Psoas muscle (tissue), 8 donors: ENCODE data around the gene CREBZF. TPM values are rescaled to one million over a fixed set of nuclear protein-coding genes. Genes with fewer than 3 reads are reported as not detected.

Experiments
- ATAC-seq, 4 donors: fragments of 200-7000 bp; cut with Tn5 transposase; one replicate each; pipeline ENCODE4 v1.9.1; 2020; ENCODE audit warnings: moderate library complexity in 3 of 4, mild to moderate bottlenecking in 2 of 4
- DNase-seq, 2 donors: peaks; one replicate each; pipeline ENCODE4 v3.0.0-alpha.2; 2020
- H3K27ac ChIP-seq: fragments of 200-600 bp; one replicate; pipeline ENCODE4 v1.8.0; 2022
- H3K27me3 ChIP-seq, 3 donors: fragments of 200-600 bp in 1 of 3; one replicate each; pipeline versions ENCODE4 v1.6.1 to v1.8.0; 2013 to 2022; ENCODE audit warnings: low read length in 2 of 3, mild to moderate bottlenecking in 2 of 3, moderate library complexity in 1 of 3; ENCODE audit not compliant: insufficient read depth in 3 of 3
- H3K36me3 ChIP-seq, 2 donors: fragments of 200-600 bp in 1 of 2; one replicate each; pipeline versions ENCODE4 v1.6.1 to v1.8.0; 2013 to 2022; ENCODE audit warnings: low read depth in 1 of 2, mild to moderate bottlenecking in 1 of 2, moderate library complexity in 1 of 2; ENCODE audit not compliant: insufficient read depth in 1 of 2
- H3K4me1 ChIP-seq: fragments of 200-600 bp; one replicate; pipeline ENCODE4 v1.8.0; 2022
- H3K4me3 ChIP-seq: fragments of 200-600 bp; one replicate; pipeline ENCODE4 v1.8.0; 2022; ENCODE audit warnings: mild to moderate bottlenecking
- H3K9me3 ChIP-seq: fragments of 200-600 bp; one replicate; pipeline ENCODE4 v1.8.0; 2022
- WGBS, 3 donors: extraction: QIAGEN DNeasy Blood & Tissue Kit; methylation state at CpG; one replicate each; pipeline versions ENCODE4 v1.1.6 to v1.1.7; 2013; 5-methylcytosine and 5-hydroxymethylcytosine counted together
- intact Hi-C, 2 donors: fragments of 100-400 bp; cut with DNase I; formaldehyde crosslinking; loops; one replicate each; pipeline versions ENCODE4 v1.11.0 to v1.14.2; 2022
- polyA plus RNA-seq, 3 donors: library from polyadenylated mRNA; stranded (reverse); fragments of 200-250 nt; gene quantifications; one replicate each; pipeline ENCODE4 v1.2.3, GENCODE V29; 2013
- total RNA-seq, 4 donors: library from RNA; stranded (reverse); fragmentation: NEBNext Ultra II Directional in 2 of 4; extraction: Animal tissue kit (Norgen Biotek cat#: 25700) in 2 of 4; gene quantifications; one replicate each; pipeline versions ENCODE4 v1.2.1 to v1.2.4, GENCODE V29; 2021 to 2023
- TF ChIP-seq, protein P1 (sequence below): fragments of 200-600 bp; IDR thresholded peaks from one replicate; pipeline ENCODE4 v1.8.0; 2022; ENCODE audit warnings: antibody characterized with exemption
- donor health status: healthy with polysubstance abuse.
- donor health status: DM: no; HTN: no; CAD: no; lungs with moderate emphysema.
- donor health status: Bipolar disorder and iron deficiency.
- donor health status: healthy.
- donor health status: DM: yes; HTN: yes; CAD: no.
- donor health status: DM: no; HTN: no; CAD: no.
- donor health status: DM: no; HTN: no; CAD: no.
- donor health status: DM: yes; HTN: yes; CAD: no.

Gene CREBZF
- total and polyA plus RNA-seq, 7 donors: 14.0 to 32.3 (median 17.9) TPM

DNA sequence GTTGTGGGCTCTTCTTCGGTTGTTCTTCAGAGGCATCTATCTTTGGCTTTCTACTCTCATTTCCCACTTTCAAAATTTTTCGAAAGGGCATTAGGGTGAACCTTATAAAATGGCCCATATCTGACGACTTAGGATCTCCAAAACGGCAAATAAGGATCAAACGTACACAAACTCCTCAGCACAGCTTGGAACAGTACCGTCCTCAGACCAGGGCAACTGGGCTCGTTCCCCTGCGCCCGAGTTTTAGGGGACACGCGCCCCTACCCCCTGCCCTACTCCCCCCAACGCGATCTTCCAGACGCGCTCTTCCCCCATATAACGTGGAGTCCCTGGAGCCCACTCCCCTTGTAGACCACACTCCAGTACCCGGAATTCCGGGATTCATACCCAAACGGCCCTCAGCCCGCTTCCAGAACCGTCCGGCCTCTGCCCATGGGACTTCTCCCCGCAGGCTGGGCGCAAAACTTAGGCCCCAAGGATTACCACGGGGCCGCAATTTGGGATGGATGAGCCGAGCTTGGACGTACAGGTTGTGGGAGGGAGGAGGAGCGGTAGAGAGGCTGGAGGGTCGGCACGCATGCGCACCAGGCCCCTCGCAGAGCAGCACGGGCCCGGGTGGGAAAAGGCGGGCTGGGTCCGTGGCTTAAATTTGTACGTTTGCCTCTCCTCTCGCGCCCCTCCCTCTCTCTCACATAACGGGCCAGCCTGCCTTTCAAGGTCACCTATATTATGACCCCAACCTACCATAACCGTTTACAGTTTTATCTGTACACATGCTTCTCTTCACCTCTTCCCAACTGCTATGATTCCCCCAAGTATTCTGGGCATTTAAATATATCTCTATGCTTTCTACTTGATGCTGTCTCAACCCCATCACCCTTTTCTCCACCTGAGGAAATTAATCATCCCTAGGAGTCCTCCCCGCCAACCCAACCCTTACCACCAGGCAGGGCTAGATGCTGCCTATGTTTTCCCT is 17.7 kb upstream of the CREBZF start:
- peaks cover 16% of the 10 kb centered on the region for H3K4me1 ChIP-seq
- 24 to 27% (median 25%) methylated on average over 37 to 43 of the region's 43 CpGs for WGBS, 3 donors
- TF ChIP-seq, protein P1, sequence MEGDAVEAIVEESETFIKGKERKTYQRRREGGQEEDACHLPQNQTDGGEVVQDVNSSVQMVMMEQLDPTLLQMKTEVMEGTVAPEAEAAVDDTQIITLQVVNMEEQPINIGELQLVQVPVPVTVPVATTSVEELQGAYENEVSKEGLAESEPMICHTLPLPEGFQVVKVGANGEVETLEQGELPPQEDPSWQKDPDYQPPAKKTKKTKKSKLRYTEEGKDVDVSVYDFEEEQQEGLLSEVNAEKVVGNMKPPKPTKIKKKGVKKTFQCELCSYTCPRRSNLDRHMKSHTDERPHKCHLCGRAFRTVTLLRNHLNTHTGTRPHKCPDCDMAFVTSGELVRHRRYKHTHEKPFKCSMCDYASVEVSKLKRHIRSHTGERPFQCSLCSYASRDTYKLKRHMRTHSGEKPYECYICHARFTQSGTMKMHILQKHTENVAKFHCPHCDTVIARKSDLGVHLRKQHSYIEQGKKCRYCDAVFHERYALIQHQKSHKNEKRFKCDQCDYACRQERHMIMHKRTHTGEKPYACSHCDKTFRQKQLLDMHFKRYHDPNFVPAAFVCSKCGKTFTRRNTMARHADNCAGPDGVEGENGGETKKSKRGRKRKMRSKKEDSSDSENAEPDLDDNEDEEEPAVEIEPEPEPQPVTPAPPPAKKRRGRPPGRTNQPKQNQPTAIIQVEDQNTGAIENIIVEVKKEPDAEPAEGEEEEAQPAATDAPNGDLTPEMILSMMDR: no peak
- H3K9me3 ChIP-seq: no peaks in the 10 kb centered on the region
- ATAC-seq (peak; percentile 46 to 64 (median 54)), DNase-seq (peak; percentile 75 to 86)
- no peak overlapping the region for H3K27ac ChIP-seq
- H3K4me3 ChIP-seq: peak overlapping the region; percentile 84
- H3K27me3 ChIP-seq: no peaks in the 10 kb centered on the region
- no peaks in the 10 kb centered on the region for H3K36me3 ChIP-seq
- intact Hi-C loops: no loop called here

DNA sequence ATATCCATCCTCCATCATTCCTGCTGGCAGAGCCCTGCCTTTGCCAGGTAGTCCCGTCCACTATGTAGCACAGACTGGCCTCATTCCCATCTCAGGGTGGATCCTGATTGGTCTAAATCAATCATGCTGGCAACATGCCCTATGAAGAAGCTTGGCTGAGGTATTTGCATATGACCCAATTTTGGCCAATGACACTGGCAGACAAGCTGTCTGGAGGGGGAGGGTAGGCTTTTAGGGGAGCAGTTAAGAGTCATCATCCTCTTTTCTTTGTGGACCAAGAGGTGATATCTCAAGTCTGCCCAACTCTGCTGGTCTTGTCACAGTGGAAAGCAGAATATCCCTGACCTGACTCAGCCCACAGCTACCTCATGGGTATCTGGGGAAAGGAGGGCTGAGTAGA is 16.0 kb upstream of the CREBZF start:
- Histone ChIP-seq H3K4me1 (peaks cover 10% of the 10 kb centered on the region), H3K36me3 (no peaks in the 10 kb centered on the region), H3K27ac (no peak overlapping the region), H3K9me3 (no peaks in the 10 kb centered on the region), H3K27me3 (no peaks in the 10 kb centered on the region), H3K4me3 (no peak overlapping the region)
- ATAC-seq (no peak), DNase-seq (no peak)
- 66 to 88% (median 70%) methylated on average over 1 of the region's 1 CpG for WGBS, 3 donors
- intact Hi-C loops: no loop called here
- TF ChIP-seq, protein P1: no peak

DNA sequence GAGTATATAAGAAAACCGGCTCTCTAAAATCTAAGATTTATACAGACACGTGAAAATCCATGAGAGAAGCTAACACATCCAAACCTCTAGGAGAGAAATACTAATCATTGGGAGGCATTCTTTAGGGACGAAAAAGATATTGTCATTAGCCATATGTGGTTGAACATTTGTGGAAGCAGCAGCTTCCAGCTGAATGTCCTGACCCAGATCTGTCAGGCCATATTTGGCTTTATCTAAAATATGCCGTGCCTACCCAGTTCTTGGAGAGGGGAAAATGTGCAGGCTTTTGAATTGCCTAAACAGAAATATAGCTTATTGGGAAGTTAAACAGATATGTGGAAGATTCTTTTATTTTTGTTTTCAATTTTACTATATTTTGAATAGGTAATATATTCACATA is 14.6 kb upstream of the CREBZF start:
- intact Hi-C loops: no loop called here
- no peak for DNase-seq
- no peaks in the 10 kb centered on the region for H3K9me3 ChIP-seq
- no peak overlapping the region for H3K27ac ChIP-seq
- ATAC-seq: no peak
- H3K27me3 ChIP-seq: no peaks in the 10 kb centered on the region
- H3K4me1 ChIP-seq: no peaks in the 10 kb centered on the region
- H3K36me3 ChIP-seq: no peaks in the 10 kb centered on the region
- 74 to 85% (median 77%) methylated on average over 4 of the region's 4 CpGs for WGBS, 3 donors
- TF ChIP-seq, protein P1: no peak
- H3K4me3 ChIP-seq: no peak overlapping the region

DNA sequence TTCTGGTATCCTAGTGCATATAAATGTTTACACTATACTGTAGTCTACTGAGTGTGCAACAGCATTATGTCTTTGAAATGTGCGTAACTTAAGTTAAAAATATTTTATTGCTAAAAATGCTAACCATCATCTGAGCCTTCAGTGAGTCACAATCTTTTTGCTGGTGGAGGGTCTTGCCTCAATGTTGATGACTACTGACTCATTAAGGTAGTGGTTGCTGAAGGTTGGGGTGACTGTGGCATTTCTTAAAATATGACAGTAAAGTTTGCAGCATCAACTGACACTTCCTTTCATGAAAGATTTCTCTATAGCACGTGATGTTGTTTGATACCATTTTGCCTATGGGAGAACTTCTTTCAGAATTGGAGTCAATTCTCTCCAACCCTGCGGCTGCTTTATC is 8.5 kb upstream of the CREBZF start:
- no peak overlapping the region for H3K27ac ChIP-seq
- H3K9me3 ChIP-seq: no peaks in the 10 kb centered on the region
- intact Hi-C loops: no loop called here
- WGBS, 3 donors: 93 to 97% (median 95%) methylated on average over 3 of the region's 3 CpGs
- H3K4me3 ChIP-seq: no peak overlapping the region
- DNase-seq (no peak), ATAC-seq (no peak)
- TF ChIP-seq, protein P1: no peak
- H3K4me1 ChIP-seq: no peaks in the 10 kb centered on the region
- H3K36me3 ChIP-seq: no peaks in the 10 kb centered on the region
- no peaks in the 10 kb centered on the region for H3K27me3 ChIP-seq
